ENCODE data around the gene DGUOK.

DNA sequence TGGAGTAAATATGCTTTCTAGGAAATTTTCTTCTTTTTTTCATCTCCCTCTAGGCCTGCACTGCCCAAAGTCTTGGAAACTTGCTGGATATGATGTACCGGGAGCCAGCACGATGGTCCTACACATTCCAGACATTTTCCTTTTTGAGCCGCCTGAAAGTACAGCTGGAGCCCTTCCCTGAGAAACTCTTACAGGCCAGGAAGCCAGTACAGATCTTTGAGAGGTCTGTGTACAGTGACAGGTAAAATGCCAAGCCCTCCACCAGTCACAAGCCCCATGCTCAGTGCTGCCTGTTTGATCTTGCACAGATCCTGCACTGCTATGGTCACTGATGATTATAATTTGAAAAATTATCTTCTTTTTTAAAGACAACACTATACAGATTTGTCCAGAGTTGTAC is 20.0 kb downstream of the DGUOK start:
- TF ChIP-seq ATF3 (IDR thresholded peaks at IDR 0.05) (no peak), RAD21 (IDR thresholded peaks at IDR 0.05; ENCODE audit: low read depth) (no peak), EZH2phosphoT487 (IDR thresholded peaks at IDR 0.05; ENCODE audit: borderline replicate concordance) (no peak), POLR2A (IDR thresholded peaks at IDR 0.05; ENCODE audit: borderline replicate concordance, extremely low read depth, insufficient read depth, insufficient read length) (no peak), SIN3A (IDR thresholded peaks at IDR 0.05; ENCODE audit: low read depth) (no peak), FOSL1 (IDR thresholded peaks at IDR 0.05; ENCODE audit: low read depth) (no peak), ZNF274 (IDR thresholded peaks at IDR 0.05; ENCODE audit: low read depth, low read length) (no peak)
- TF ChIP-seq, protein P1, sequence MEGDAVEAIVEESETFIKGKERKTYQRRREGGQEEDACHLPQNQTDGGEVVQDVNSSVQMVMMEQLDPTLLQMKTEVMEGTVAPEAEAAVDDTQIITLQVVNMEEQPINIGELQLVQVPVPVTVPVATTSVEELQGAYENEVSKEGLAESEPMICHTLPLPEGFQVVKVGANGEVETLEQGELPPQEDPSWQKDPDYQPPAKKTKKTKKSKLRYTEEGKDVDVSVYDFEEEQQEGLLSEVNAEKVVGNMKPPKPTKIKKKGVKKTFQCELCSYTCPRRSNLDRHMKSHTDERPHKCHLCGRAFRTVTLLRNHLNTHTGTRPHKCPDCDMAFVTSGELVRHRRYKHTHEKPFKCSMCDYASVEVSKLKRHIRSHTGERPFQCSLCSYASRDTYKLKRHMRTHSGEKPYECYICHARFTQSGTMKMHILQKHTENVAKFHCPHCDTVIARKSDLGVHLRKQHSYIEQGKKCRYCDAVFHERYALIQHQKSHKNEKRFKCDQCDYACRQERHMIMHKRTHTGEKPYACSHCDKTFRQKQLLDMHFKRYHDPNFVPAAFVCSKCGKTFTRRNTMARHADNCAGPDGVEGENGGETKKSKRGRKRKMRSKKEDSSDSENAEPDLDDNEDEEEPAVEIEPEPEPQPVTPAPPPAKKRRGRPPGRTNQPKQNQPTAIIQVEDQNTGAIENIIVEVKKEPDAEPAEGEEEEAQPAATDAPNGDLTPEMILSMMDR (IDR thresholded peaks at IDR 0.05 in 2 of 3, conservative IDR thresholded peaks at IDR 0.05 in 1 of 3; ENCODE audit: borderline replicate concordance in 1 of 3, insufficient read depth in 1 of 3, low read depth in 2 of 3, low read length in 2 of 3) = no peak

Measured in HCT116 (cell line).